ENCODE data around the gene SIGLEC5. TPM values are rescaled to one million over a fixed set of nuclear protein-coding genes. Genes with fewer than 3 reads are reported as not detected.

SIGLEC5 gene
- total and polyA plus RNA-seq, 2 of the 4 experiments (the other 2 are of a cell fraction) = not detected

GRCh38 chr19:51627491-51628138 lies 2.6 kb downstream of the SIGLEC5 start:
- Histone ChIP-seq H2BK20ac (ENCODE audit: low read depth, low read length) (no peak overlapping the region), H4K91ac (ENCODE audit: insufficient read depth, low read depth, low read length) (no peak overlapping the region), H3K27me3 (ENCODE audit: control insufficient read depth, insufficient read depth, low read length) (no peaks in the 10 kb centered on the region), H3K4me1 (ENCODE audit: control insufficient read depth, insufficient read depth, low read length) (no peaks in the 10 kb centered on the region), H2BK120ac (ENCODE audit: low read depth, low read length) (no peak overlapping the region), H3K14ac (replicated peaks; ENCODE audit: low read depth, low read length) (no peak overlapping the region), H3K4me3 (ENCODE audit: insufficient read depth, low read depth, low read length) (no peak overlapping the region), H3K9ac (ENCODE audit: low read depth, low read length) (no peak overlapping the region), H2AK5ac (ENCODE audit: low read depth, low read length) (no peak overlapping the region), H3K9me3 (ENCODE audit: control insufficient read depth, insufficient read depth, low read length) (no peaks in the 10 kb centered on the region), H3K4ac (ENCODE audit: low read depth, low read length) (no peak overlapping the region), H2AK9ac (replicated peaks; ENCODE audit: low read depth, low read length, poor library complexity) (no peak overlapping the region), H3K18ac (ENCODE audit: low read depth, low read length) (no peak overlapping the region), H3K79me1 (ENCODE audit: low read depth in 1 of 2, low read length in 2 of 2) (no peaks in the 10 kb centered on the region), H4K20me1 (ENCODE audit: insufficient read depth, low read length) (no peaks in the 10 kb centered on the region), H2BK15ac (ENCODE audit: low read depth, low read length) (no peak overlapping the region), H4K5ac (ENCODE audit: low read depth, low read length) (no peak overlapping the region), H3K56ac (ENCODE audit: extremely low read depth, insufficient read depth, low read length) (no peak overlapping the region), H2BK5ac (ENCODE audit: low read depth, low read length, poor library complexity, severe bottlenecking) (no peak overlapping the region), H4K8ac (ENCODE audit: low read depth in 2 of 2, low read length in 2 of 2) (no peak overlapping the region), H2AFZ (replicated peaks; ENCODE audit: low read length, poor library complexity) (no peak overlapping the region), H3K23ac (ENCODE audit: low read depth, low read length) (no peak overlapping the region), H3K4me2 (ENCODE audit: low read depth, low read length) (no peak overlapping the region), H3K9me1 (ENCODE audit: insufficient read depth, low read length) (no peaks in the 10 kb centered on the region), H3K27ac (ENCODE audit: insufficient read depth, low read length) (no peak overlapping the region), H3K36me3 (ENCODE audit: control insufficient read depth, insufficient read depth, low read length) (no peaks in the 10 kb centered on the region)
- ATAC-seq (ENCODE audit: low read depth) = no peak
- in situ Hi-C loops (cut with MboI; ENCODE audit: low sequenced_read_pairs) (no loop called here), intact Hi-C loops (cut with micrococcal nuclease) (no loop called here), dilution Hi-C loops (cut with HindIII; ENCODE audit: low sequenced_read_pairs, unreplicated experiment) (no loop called here)
- 50% methylated on average over 8 of the region's 16 CpGs; no CpG with 5 or more reads in 1 of the 2 experiments for WGBS, 2 experiments (ENCODE audit: extremely low coverage in 2 of 2, insufficient read length in 1 of 2)
- TF ChIP-seq CEBPB (IDR thresholded peaks at IDR 0.05; ENCODE audit: low read depth, low read length) = no peak
- no TSS peak for BruUV-seq (replicated peaks)
- ChIA-PET CTCF (no interaction called here), POLR2A (ENCODE audit: unreplicated experiment) (no interaction called here)
- DNase-seq = no peak
